SK-N-MC (cell line): ENCODE results near the gene VPS33A.

Experiments used
- DNase-seq: peaks from one replicate; pipeline ENCODE4 v3.0.0-alpha.2; 2011; ENCODE audit warnings: low read depth, low spot score
- H3K27ac ChIP-seq: fragments of 200-600 bp; sonication (generic); 2 replicates; pipeline ENCODE4 v1.5.1; 2016; ENCODE audit warnings: mixed run types
- H3K36me3 ChIP-seq: fragments of 200-600 bp; sonication (generic); 2 replicates; pipeline ENCODE4 v1.6.1; 2017; ENCODE audit warnings: antibody characterized with exemption, low read length, mixed read lengths; ENCODE audit not compliant: insufficient read depth
- H3K4me3 ChIP-seq: fragments of 200-600 bp; sonication (generic); 2 replicates; pipeline ENCODE4 v1.5.1; 2016
- H3K9ac ChIP-seq: fragments of 200-600 bp; sonication (generic); 2 replicates; pipeline ENCODE4 v1.8.0; 2017; ENCODE audit warnings: mixed run types, mixed read lengths; ENCODE audit not compliant: insufficient read length
- H3K9me3 ChIP-seq: fragments of 200-600 bp; sonication (generic); 2 replicates; pipeline ENCODE4 v1.6.1; 2017; ENCODE audit warnings: low read depth, mild to moderate bottlenecking, antibody characterized with exemption, low read length, moderate library complexity, mixed read lengths
- EZH2 ChIP-seq: fragments of 200-600 bp; sonication (generic); IDR thresholded peaks from one replicate; pipeline ENCODE4 v1.6.1; 2017; ENCODE audit warnings: antibody characterized with exemption
- FOXP2 ChIP-seq: optimal IDR thresholded peaks from 2 replicates; pipeline ENCODE3; 2011; ENCODE audit warnings: mild to moderate bottlenecking, moderate library complexity; ENCODE audit not compliant: insufficient read depth; ENCODE audit errors: extremely low read length, control extremely low read depth
- POLR2AphosphoS5 ChIP-seq: IDR thresholded peaks from 2 replicates; pipeline ENCODE4 v1.6.1; 2012; ENCODE audit warnings: mild to moderate bottlenecking, low read depth, low read length, borderline replicate concordance

The VPS33A gene

GRCh38 chr12:122303068-122303467 is 36.8 kb upstream of the VPS33A start:
- no peak for DNase-seq
- TF ChIP-seq EZH2 (no peak), FOXP2 (no peak)
- Histone ChIP-seq H3K27ac (no peak overlapping the region), H3K9me3 (no peaks in the 10 kb centered on the region), H3K4me3 (no peak overlapping the region), H3K9ac (no peak overlapping the region), H3K36me3 (peaks cover 4% of the 10 kb centered on the region)

GRCh38 chr12:122298071-122298748 is 31.9 kb upstream of the VPS33A start:
- Histone ChIP-seq H3K9ac (no peak overlapping the region), H3K4me3 (no peak overlapping the region), H3K9me3 (no peaks in the 10 kb centered on the region), H3K36me3 (peaks cover 12% of the 10 kb centered on the region), H3K27ac (no peak overlapping the region)
- TF ChIP-seq EZH2: no peak
- no peak for TF ChIP-seq POLR2AphosphoS5
- TF ChIP-seq FOXP2: no peak
- DNase-seq: no peak

- Histone ChIP-seq H3K27ac (no peak overlapping the region), H3K9me3 (no peaks in the 10 kb centered on the region), H3K4me3 (no peak overlapping the region), H3K9ac (no peak overlapping the region), H3K36me3 (peaks cover 12% of the 10 kb centered on the region)
- DNase-seq: no peak
- TF ChIP-seq POLR2AphosphoS5: no peak
- no peak for TF ChIP-seq EZH2
- TF ChIP-seq FOXP2: no peak
Observed at GRCh38 chr12:122297494-122297893, 31.2 kb upstream of the VPS33A start.

- no peaks in the 10 kb centered on the region for H3K9me3 ChIP-seq
- no peak for DNase-seq
- H3K4me3 ChIP-seq: no peak overlapping the region
- peaks cover 12% of the 10 kb centered on the region for H3K36me3 ChIP-seq
- H3K27ac ChIP-seq: no peak overlapping the region
- no peak overlapping the region for H3K9ac ChIP-seq
- TF ChIP-seq EZH2: no peak
- TF ChIP-seq FOXP2: no peak
- no peak for TF ChIP-seq POLR2AphosphoS5
Observed at GRCh38 chr12:122295877-122296276, 29.6 kb upstream of the VPS33A start.

GRCh38 chr12:122293081-122293480 is 26.8 kb upstream of the VPS33A start:
- no peak for DNase-seq
- no peak overlapping the region for H3K4me3 ChIP-seq
- no peak overlapping the region for H3K27ac ChIP-seq
- TF ChIP-seq POLR2AphosphoS5 (no peak), FOXP2 (no peak), EZH2 (no peak)
- H3K36me3 ChIP-seq: peaks cover 9% of the 10 kb centered on the region; the same call in 1 of the 2 replicates
- no peaks in the 10 kb centered on the region for H3K9me3 ChIP-seq
- no peak overlapping the region for H3K9ac ChIP-seq

- Histone ChIP-seq H3K36me3 (peaks cover 9% of the 10 kb centered on the region; the same call in 1 of the 2 replicates), H3K27ac (no peak overlapping the region), H3K4me3 (no peak overlapping the region), H3K9ac (no peak overlapping the region), H3K9me3 (no peaks in the 10 kb centered on the region)
- TF ChIP-seq EZH2 (no peak), POLR2AphosphoS5 (no peak), FOXP2 (no peak)
- no peak for DNase-seq
Observed at GRCh38 chr12:122291431-122291830, 25.1 kb upstream of the VPS33A start.

- Histone ChIP-seq H3K9ac (no peak overlapping the region), H3K27ac (no peak overlapping the region), H3K4me3 (no peak overlapping the region), H3K36me3 (peaks cover 4% of the 10 kb centered on the region), H3K9me3 (no peaks in the 10 kb centered on the region)
- DNase-seq: no peak
- TF ChIP-seq EZH2 (no peak), FOXP2 (no peak), POLR2AphosphoS5 (no peak)
Observed at GRCh38 chr12:122283680-122284079, 17.4 kb upstream of the VPS33A start.

- no peak overlapping the region for H3K4me3 ChIP-seq
- no peaks in the 10 kb centered on the region for H3K9me3 ChIP-seq
- DNase-seq: no peak
- no peak overlapping the region for H3K9ac ChIP-seq
- peaks cover 10% of the 10 kb centered on the region for H3K36me3 ChIP-seq
- TF ChIP-seq POLR2AphosphoS5 (no peak), FOXP2 (no peak), EZH2 (no peak)
- no peak overlapping the region for H3K27ac ChIP-seq
Observed at GRCh38 chr12:122282061-122282460, 15.8 kb upstream of the VPS33A start.

- TF ChIP-seq EZH2 (no peak), POLR2AphosphoS5 (no peak), FOXP2 (no peak)
- Histone ChIP-seq H3K9me3 (no peaks in the 10 kb centered on the region), H3K9ac (no peak overlapping the region), H3K27ac (no peak overlapping the region), H3K4me3 (no peak overlapping the region), H3K36me3 (peaks cover 16% of the 10 kb centered on the region)
- DNase-seq: no peak
Observed at GRCh38 chr12:122276242-122276641, 9.9 kb upstream of the VPS33A start.
